NCI-H1417 treated with DMSO at 0.1 percent for 48 hours (cell line): Measurements from ENCODE around the gene FUCA2.
"Not testable (repeated sequence)": the region's sequence is repeated elsewhere in the genome, so short reads cannot be mapped to it uniquely, and the experiment has no call there.

Source experiments
- DNase-seq: peaks from one replicate; lab custom pipeline; 2025; lab: John Stamatoyannopoulos, UW

The FUCA2 gene

DNA sequence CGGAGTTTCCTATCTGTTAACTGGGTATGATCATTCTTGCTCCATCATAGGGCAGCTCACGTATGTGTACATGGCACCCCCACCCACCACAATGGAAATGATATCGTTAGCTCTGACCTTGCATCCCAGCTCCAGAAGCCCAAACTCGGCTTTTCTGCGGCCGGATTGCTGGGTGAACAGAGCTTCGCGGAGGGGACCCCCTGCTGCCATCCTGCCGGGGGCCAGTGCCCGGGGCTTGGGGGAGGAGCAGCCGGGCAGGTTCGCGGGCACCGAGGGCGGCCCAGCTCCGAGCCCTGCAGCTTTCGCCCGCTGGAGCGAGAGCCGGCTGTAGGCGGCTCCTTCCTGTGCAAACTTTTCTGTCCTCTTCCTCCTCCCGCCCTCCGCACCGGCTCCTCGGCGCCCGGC lies 24.9 kb upstream of the FUCA2 start:
- DNase-seq = no peak

DNA sequence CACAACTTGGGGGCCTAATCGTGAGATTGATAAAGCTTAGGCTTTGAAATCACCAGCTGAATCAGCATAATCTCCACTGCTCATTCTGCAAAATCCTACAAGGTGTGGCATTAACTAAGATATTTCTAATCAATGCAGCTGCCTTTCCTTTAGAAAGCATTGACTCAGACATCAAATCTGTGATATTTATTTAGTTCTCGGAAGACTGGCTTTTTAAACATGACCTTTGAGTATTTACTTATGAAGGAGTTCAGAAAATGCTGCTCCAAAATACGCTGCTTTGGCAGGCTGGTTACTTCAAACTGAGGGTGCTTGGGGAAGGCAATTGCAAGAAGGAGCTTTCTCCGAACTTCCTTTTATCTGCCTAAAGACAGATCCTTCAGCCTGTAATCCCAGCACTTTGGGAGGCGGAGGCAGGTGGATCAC lies 23.7 kb upstream of the FUCA2 start:
- no peak for DNase-seq

DNA sequence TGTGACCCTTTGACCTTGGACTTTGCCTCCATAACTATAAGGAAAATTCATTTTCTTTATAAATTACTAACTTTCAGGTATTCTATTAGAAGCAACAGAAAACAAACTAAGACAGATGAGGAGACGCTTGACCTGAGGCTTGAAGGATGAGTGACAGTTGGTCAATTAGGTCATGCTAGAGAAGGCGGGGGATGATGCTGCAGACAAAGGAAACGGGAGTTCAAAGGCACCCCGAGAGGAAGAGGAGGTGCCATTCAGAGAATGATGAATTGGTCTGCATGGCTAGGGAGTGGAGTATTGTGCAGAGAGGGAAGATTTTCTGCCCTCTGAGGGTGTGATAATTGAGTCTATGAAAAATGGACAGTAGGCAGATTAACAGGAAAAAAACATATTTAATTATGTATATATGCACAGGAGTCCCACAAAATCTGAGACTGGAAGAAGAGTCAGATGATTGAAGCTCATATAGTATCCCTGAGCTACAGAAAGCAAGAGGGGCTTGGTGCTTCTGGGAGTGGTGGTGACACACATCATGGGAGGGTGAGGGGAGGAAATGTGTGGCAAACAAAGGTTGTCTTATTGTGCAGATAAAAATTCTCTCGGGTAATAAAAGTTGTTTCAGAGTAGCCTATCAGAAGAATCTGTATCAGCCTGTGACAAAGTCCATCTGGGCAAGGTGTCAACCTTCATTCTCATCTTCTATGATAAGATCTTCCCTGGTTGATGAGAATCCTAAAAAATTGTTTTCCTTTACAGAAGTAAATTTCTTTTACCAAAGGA lies 20.4 kb upstream of the FUCA2 start:
- no peak for DNase-seq

DNA sequence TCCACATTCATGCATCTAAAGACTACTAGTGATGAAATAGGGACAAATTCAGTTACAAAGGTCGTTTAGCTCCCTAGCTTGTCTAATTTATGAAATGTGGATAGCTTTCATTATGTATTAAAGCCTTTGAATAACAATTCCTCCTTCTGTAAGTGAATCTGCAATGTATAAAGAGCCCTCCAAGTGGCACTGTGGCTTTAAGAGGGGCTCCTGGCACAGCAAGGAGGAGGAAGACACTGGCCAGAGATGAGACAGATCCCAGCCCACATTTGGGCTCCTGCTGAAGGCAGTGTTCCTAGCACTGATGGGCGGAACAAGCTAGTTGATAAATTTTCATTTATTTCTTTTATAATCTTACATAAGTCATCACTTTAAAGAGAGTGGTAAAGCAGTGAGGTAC lies 17.6 kb upstream of the FUCA2 start:
- DNase-seq = no peak

DNA sequence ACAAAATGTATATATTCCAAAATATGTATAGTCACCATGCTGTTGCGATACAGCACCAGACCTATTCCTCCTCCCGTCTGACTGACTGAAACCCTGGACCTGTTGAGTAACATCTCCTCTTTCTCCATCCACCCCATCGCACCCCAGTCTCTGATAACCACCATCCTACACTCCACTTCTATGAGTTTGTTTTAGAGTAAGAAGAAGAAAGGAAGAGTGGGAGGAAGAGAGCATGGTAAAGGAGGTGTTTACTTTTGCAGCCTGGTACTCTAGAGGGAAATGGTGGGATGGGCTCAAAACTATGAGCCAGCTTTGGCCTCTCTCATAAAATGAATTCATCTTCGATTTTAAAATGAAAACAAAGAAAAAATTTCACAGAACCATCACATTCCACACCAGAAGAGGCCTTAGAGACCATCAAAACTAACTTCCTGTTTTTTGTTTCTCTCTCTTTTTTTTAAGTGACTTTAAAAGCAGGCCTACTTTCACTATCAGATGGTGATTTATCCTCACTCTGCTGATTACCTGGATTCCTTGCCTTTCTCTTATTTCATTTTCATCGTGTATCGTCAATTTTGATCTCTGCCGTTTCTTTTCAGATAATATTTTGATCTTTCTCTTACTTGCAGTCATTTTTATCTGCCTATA lies 16.8 kb upstream of the FUCA2 start:
- no peak for DNase-seq

DNA sequence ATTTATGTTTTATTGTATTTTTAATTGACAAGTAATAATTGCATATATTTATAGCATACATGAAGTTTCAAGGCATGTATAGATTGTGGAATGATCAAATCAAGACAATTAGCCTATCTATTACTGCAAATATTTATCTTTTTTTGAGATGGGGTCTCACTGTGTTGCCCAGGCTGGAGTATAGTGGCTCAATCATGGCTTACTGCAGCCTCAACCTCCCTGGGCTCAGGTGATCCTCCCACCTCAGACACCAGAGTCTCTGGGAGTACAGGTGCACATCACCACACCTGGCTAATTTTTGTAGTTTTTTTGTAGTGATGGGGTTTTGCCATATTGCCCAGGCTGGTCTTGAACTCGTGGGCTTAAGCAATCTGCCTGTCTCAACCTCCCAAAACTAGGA lies 16.2 kb upstream of the FUCA2 start:
- no peak for DNase-seq

DNA sequence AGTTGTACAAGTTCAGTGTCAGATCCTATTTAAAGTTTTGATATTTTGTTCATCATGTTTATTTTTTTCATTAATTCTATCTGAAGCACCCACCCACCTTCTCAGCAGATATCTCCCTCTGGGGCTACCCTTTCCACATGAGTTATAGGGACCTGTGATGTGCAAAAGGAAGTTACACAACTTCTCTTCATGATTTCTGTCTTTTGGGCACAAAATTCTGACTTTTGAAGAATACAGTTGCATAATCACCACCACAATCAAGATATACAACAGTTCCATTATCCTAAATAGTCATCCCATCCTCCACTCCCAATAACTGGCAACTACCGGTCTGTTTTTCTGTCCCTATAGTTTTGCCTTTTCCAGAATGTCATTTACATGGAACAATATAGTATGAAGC lies 13.8 kb upstream of the FUCA2 start:
- no peak for DNase-seq

DNA sequence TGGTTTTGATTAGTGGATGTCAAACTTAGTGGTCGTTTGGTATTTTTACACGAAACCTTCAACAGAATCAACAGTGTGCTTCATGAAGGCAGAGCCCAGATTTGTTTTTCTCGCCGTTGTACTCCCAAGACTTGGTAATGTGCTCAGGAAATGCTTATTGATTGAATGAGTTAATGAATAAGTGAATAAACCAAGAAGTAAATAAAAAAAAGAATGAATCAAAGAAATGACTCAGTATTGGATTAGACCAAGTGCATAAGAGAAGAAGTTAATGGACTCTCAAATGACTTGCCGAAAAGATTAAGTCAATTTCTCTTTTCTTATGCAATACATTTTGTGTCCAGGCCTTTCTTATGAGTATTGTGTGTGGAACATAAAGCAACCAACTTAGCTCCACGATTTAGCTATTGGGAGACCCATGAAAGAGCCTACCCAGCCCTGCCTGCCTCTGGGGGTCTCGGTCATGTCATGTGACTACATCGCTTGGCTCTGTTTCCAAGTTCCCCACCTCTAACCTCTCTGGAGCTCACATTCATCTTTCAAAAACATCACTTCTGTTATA lies 10.6 kb upstream of the FUCA2 start:
- DNase-seq = no peak

DNA sequence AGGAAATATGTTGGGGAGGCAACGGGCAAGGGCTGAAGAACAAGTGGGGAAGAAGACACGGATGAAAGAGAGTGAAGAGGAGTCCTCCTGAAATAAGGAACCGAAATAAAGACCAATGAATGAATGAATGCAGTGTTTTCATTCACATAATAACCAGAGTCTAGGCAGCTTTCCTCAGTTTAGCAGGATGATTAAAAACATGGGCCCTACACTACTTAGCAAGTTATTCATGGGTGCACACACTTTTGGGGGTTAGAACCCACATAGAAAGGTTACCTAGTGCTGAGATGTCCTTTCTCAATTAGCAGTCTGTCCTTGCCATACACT lies 5.9 kb upstream of the FUCA2 start:
- DNase-seq = no peak

DNA sequence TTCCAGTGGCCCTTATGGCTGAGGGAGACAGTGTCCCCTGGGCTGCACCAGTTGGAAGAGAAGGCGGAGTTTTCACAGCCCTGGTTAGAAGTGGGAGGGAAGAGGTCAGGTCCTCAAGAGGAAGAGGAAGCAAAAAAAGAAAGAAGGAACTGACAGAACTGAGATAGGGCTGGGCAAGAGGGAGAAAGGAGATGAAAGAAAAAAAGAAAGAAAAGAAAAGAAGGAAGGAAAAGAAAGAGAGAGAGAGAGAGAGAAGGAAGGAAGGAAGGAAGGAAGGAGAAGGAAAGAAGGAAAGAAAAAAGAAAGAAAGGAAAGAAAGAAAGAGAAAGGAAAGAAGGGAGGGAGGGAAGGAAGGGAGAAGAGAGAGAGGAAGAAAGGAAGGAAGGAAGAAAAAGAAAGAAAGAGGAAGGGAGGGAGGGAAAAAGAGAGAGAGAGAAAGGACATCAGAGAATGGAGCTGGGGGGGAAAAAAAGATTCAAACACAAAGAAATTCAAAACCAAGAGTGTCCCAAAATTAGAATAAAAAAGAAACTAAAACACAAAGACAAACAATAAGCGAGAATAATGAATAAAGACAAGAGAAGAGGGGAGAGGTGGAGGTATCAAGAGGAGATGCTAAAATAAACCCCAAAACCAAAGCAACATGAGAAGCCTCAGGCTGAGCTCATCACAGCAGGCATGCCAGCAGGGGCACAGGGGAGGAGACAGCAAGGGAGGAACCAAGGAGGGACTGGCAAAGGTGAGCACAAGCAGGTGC lies 5.3 kb upstream of the FUCA2 start:
- DNase-seq = no peak

DNA sequence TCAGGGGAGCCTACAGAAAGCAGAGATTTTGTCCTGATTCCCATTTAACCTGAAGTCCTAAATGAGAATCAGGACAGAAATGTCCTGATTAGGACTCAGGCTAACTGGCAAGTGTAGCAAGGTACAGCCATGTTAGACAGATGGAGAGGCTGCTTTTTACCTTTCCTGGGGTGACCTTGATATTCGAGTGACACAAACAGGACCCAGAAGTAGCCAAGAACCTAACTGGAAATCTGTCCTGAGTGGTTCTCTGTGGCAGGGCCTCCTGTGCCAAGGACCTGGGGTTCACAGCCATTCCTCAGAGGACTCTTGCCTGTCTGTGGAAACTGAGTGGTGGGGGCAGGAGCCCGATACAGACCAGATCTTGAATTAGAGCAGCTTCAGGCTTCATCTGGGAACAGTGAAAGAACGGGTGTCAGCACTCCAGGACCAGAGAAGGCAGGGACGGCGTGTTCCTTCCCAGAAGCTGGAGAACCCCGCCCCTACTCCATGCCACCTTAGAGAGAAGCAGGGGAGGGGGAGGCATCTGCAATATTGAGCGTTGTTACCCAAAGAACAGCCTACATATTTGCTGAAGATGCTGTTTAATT lies 4.3 kb upstream of the FUCA2 start:
- DNase-seq = no peak

DNA sequence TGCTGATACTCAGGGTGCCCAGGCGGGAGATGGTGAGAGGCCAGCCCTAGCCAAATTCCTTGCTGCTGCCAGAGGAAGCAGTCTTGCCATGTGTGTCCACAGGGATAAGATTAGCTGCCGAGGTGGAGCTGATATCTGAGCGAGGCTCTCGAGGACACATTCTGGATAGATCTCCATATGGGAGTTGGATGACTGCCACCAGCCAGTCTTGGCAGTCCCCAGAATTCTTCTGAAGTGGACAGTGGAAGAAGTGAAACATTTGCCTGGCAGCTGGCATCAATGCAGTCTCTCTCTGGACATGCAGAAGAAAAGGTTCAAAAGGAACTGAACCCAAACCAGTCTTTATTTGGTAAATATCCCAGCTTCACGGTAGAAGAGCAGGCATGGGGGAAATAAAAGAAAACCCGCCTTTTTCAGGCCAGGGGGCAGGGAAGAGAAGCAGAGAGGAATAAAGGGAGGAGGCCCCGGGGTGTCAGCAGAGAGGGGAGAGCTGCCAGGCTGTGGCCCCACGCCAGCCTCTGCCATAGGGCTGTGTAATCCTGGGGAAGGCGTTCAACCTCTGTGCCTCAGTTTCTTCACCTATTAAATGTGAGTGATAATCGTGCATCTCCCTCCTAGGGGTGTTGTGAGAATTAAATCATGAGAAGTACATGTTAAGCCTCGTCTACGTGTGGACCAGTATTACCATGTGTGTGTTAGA lies 3.7 kb upstream of the FUCA2 start:
- no peak for DNase-seq

DNA sequence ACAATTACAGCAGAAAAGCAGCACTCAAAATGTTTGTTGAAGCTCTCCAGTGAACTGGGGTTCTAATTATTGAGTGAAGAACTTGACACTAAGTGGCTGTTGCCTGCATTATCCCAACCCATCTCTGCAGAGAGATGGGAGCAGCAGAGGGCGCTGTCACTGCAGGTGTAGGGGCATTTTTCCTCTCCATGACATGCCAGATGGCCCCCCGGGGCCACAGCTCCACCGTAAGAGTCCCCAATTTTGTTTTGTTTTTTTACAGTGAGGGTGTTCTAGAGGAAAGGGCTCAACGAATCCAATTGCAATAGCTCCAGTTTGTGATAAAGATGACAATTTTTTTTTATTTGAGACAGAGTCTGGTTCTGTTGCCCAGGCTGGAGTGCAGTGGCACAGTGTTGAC lies 1.9 kb upstream of the FUCA2 start:
- no peak for DNase-seq

DNA sequence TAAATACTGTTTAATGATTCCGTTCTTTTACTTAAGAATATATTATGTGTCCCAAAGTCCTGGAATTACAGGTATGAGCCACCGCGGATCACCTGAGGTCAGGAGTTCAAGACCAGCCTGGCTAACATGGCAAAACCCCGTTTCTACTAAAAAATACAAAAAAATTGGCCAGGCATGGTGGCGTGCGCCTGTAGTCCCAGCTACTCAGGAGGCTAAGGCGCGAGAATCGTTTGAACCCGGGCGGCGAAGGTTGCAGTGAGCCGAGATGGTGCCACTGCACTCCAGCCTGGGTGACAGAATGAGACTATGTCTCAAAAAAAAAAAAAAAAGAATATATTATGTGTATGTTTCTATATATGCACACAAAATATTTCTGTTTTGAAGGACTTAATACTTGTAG lies 1.2 kb downstream of the FUCA2 start:
- DNase-seq = not testable (repeated sequence)

DNA sequence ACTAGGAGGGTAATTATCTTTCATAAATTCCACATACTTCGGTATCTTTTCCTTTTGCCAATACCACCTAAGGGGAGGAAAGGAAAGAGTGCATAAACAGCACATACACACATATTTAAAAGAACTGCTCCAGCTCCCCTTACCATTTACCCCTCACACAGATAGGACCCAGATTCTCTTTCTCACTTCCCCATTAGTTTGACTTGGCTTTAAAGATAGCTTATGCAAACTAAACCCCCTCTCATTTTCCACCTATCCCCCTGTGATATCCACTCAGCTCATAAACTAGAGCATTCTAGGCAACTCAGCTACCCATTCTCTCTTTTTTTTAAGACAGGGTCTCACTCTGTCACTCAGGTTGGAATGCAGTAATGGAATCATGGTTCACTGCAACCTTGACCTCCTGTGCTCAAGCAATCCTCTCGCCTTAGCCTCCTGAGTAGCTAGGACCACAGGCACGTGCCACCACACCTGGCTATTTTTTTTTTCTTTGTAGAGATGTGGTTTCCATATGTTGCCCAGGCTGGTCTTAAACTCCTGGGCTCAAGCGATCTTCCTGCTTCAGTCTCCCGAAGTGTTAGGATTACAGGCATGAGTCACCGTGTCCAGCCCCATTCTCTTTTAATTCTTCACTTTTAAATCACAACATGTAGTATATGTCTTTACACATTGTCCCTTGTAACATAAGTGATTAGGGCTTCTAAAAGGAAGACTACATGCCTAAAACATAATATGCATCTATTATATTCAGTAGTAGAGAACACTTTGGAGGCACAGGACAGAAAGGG lies 4.0 kb downstream of the FUCA2 start:
- DNase-seq = no peak

DNA sequence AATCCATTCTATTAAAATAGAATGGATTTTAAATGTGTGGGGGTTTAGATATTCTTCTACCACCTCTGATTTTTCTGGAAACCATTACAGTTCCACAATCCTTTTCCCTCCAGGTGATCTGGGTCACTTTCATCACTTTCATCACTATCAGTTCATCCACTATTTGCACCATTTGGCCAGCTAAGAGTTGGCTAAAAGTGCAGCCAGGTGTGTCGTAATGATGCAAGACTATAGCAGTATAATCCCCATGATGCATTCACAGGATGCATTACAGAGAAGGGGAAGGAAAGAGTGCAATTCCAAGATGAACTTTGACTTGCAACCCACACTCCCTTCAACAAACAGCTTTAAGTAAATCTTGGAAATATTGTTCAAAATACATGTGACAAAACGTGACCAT lies 4.9 kb downstream of the FUCA2 start:
- no peak for DNase-seq

DNA sequence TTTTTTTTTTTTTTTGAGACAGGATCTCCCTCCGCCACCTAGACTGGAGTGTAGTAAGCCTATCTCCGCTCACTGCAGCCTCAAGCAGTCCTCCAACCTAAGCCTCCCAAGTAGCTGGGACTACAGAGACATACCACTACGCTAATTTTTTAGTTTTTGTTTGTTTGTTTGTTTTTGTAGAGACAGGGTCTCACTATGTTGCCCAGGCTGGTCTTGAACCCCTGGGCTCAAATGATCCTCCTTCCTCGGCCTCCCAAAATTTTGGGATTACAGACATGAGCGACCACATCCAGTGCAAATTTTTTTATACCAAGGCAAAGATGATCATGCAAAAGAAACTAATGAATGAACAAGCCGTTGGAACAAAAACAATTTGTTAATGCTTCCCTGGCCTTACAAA lies 5.3 kb downstream of the FUCA2 start:
- DNase-seq = no peak

DNA sequence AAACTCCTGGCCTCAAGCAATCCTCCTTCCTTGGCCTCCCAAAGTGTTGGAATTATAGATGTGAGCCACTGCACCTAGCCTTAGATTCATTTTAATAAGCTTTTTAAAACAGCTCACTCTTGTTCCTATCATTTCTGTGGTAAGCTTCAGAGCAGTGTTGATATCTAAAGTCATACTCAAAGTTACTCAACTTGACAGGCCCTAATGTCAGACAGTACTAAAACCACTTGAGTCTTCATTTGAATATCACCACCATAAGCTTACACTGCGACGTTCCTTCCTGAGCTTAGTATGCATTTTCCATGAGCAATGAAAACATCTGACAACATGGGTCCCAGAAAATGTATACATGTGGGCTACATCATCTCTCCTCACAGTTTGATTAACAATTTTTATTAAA lies 6.0 kb downstream of the FUCA2 start:
- no peak for DNase-seq

DNA sequence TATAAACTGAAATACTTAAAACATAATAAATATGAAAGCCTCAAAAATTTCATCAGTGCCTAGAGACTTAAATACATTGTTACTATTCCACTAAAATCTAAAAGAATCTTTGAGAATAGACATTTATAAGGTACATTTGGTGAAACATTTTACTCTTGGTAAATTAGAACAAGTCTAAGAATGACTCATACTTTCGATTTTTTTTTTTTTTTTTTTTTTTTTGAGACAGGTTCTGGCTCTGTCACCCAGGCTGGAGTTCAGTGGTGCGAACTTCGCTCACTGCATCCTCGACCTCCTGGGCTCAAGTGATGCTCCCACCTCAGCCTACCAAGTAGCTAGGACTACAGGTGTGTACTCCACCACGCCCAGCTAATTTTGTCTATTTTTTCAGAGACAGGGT lies 6.4 kb downstream of the FUCA2 start:
- no peak for DNase-seq

DNA sequence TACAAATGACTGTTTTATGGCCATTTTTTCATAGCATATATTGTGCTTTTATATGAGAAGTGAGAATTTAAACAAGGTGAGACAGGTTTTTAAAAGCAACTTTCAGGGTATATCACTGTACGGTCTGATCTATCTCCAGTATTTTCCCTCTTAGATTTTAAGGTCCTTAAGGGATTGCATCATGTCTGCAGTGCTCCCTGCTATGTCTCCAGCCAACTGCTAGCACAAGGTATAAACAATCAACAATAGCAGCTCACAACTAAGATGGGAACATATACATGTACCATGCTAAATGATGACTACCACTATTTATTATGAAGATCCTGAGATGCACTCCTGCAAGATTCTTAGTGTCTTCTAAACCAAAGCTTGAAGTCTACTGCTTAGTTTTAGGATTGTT lies 7.2 kb downstream of the FUCA2 start:
- DNase-seq = no peak

DNA sequence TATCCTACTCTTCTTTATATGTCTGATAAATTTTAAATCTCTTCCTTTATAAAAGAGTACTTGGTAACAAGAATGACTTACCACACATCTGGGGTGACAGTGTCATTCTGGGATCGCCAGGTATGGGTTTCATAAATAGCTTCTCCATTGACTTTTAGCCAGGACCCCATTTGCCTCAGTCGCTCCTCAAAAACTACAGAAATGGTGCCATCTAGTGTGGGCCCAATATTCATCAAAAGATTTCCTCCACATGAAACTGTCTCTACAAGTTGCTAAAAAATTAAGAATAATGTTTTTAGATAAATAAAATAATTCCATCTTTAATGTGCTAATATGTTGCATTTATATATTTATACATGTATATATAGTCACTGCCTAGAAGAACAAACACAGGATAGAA lies 9.7 kb downstream of the FUCA2 start:
- no peak for DNase-seq
